Vagina (tissue), 2 donors: ENCODE measurements around the gene HOXD13. TPM values are rescaled to one million over a fixed set of nuclear protein-coding genes. Genes with fewer than 3 reads are reported as not detected.

ENCODE experiments used
- DNase-seq, 2 donors: peaks; one replicate each; pipeline ENCODE4 v3.0.0-alpha.2; 2017; ENCODE audit errors: extremely low spot score in 2 of 2
- H3K27ac ChIP-seq: fragments of 200-600 bp; sonication (generic); one replicate; pipeline ENCODE4 v1.5.1; 2019
- H3K27me3 ChIP-seq: fragments of 200-600 bp; sonication (generic); one replicate; pipeline ENCODE4 v1.5.1; 2019
- H3K36me3 ChIP-seq, 2 donors: fragments of 200-600 bp; sonication (generic); one replicate each; pipeline ENCODE4 v1.5.1; 2017 to 2019
- H3K4me1 ChIP-seq: fragments of 200-600 bp; sonication (generic); one replicate; pipeline ENCODE4 v1.5.1; 2019
- H3K4me3 ChIP-seq, 2 donors: fragments of 200-600 bp; sonication (generic); 1 replicate in 1 of 2; 2 replicates in 1 of 2; pipeline ENCODE4 v1.5.1; 2016 to 2019
- H3K9me3 ChIP-seq: fragments of 200-600 bp; sonication (generic); one replicate; pipeline ENCODE4 v1.5.1; 2019
- POLR2A ChIP-seq, 2 donors: fragments of 450-650 bp; IDR thresholded peaks; one replicate each; pipeline ENCODE4 v1.6.1; 2017; ENCODE audit warnings: antibody characterized with exemption in 2 of 2, mild to moderate bottlenecking in 2 of 2, moderate library complexity in 2 of 2
- POLR2AphosphoS5 ChIP-seq, 2 donors: sonication (generic); formaldehyde crosslinking; IDR thresholded peaks; one replicate each; pipeline ENCODE4 v1.9.0; 2017; ENCODE audit warnings: antibody characterized with exemption in 2 of 2, mild to moderate bottlenecking in 2 of 2, low read depth in 1 of 2; ENCODE audit not compliant: insufficient read depth in 1 of 2
- intact Hi-C: fragments of 100-400 bp; cut with DNase I; formaldehyde crosslinking; loops from one replicate; pipeline ENCODE4 v1.15.1; 2023
- total RNA-seq: library from RNA; depleted of rRNA; stranded (reverse); fragments of >200 nt; gene quantifications from one replicate; pipeline ENCODE4 v1.2.3, GENCODE V29; 2016
- TF ChIP-seq, protein P1 (sequence below), 3 experiments: fragments of 450-650 bp in 2 of 3; fragments of 200-600 bp in 1 of 3; sonication (generic) in 1 of 3; IDR thresholded peaks; one replicate each; pipeline ENCODE4 v1.5.1; 2017 to 2019; ENCODE audit warnings: antibody characterized with exemption in 3 of 3, mild to moderate bottlenecking in 2 of 3, moderate library complexity in 2 of 3

The HOXD13 gene
- total RNA-seq, 1 donor from 2014 or later = 15.7 TPM

DNA sequence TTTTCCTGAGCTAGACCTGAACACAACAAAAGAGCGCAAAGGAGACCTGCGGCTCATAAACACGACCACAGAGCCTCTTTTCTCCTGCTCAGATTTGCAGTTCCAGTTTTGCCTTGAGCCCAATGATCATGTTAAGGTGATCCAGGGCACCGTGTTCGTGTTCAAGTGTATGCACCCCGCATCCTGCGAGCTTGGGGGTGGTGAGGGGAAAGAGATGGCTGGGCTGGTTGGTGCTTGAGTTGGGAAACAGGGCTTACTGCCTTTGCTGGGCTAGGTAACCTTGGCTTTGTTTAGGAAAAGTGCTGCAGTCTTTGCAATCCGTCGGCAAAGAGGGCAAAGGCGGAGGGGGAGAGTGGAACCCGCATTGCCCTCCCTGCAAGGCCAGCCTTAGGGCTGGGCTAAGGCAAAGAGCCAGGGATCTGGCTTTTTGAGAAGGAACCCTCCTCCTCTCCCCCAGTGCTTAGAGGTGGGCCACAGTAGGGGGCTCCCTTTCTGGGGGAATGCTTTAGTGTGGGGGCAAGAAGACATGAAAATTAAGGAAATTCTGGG lies 25.4 kb downstream of the HOXD13 start:
- Histone ChIP-seq H3K4me3 (peak overlapping the region; percentile 15 to 40), H3K36me3 (peaks cover 0 to 7% of the 10 kb centered on the region in 2 donors), H3K9me3 (no peaks in the 10 kb centered on the region), H3K4me1 (peaks cover 24% of the 10 kb centered on the region), H3K27me3 (no peaks in the 10 kb centered on the region), H3K27ac (peak overlapping the region; percentile 76)
- intact Hi-C loops = no loop called here
- DNase-seq = no peak
- TF ChIP-seq, protein P1, sequence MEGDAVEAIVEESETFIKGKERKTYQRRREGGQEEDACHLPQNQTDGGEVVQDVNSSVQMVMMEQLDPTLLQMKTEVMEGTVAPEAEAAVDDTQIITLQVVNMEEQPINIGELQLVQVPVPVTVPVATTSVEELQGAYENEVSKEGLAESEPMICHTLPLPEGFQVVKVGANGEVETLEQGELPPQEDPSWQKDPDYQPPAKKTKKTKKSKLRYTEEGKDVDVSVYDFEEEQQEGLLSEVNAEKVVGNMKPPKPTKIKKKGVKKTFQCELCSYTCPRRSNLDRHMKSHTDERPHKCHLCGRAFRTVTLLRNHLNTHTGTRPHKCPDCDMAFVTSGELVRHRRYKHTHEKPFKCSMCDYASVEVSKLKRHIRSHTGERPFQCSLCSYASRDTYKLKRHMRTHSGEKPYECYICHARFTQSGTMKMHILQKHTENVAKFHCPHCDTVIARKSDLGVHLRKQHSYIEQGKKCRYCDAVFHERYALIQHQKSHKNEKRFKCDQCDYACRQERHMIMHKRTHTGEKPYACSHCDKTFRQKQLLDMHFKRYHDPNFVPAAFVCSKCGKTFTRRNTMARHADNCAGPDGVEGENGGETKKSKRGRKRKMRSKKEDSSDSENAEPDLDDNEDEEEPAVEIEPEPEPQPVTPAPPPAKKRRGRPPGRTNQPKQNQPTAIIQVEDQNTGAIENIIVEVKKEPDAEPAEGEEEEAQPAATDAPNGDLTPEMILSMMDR (IDR thresholded peaks at IDR 0.05) = no peak
- TF ChIP-seq POLR2AphosphoS5 (IDR thresholded peaks at IDR 0.05; ENCODE audit: insufficient read depth in 1 of 2, low read depth in 1 of 2) (no peak), POLR2A (IDR thresholded peaks at IDR 0.05) (no peak)

DNA sequence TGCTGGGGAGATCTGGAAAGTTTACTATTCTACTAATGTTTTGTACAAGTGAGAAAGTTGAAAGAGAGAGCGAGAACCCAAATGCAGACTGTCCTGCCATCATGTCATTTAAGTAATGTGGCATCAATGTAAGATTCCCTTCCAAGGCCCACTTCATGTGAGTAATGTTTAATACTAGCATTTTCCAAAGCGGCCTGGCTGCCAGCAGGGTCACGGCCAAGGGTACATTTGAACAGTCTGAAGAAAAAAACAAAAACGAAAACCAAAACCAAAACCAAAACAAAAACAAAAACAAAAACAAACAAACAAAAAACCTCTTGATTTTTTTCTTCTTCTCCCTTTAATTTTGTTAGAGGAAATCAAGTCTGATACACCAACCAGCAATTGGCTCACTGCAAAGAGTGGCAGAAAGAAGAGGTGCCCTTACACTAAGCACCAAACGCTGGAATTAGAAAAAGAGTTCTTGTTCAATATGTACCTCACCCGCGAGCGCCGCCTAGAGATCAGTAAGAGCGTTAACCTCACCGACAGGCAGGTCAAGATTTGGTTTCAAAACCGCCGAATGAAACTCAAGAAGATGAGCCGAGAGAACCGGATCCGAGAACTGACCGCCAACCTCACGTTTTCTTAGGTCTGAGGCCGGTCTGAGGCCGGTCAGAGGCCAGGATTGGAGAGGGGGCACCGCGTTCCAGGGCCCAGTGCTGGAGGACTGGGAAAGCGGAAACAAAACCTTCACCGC lies 26.2 kb downstream of the HOXD13 start:
- Histone ChIP-seq H3K27ac (peak overlapping the region; percentile 76), H3K9me3 (no peaks in the 10 kb centered on the region), H3K27me3 (no peaks in the 10 kb centered on the region), H3K4me3 (peak overlapping the region; percentile 15 to 40), H3K4me1 (peaks cover 24% of the 10 kb centered on the region), H3K36me3 (peaks cover 0 to 7% of the 10 kb centered on the region in 2 donors)
- TF ChIP-seq POLR2AphosphoS5 (IDR thresholded peaks at IDR 0.05; ENCODE audit: insufficient read depth in 1 of 2, low read depth in 1 of 2) (no peak), POLR2A (IDR thresholded peaks at IDR 0.05) (no peak)
- TF ChIP-seq, protein P1 (IDR thresholded peaks at IDR 0.05) = no peak
- DNase-seq = no peak
- intact Hi-C loops = no loop called here

DNA sequence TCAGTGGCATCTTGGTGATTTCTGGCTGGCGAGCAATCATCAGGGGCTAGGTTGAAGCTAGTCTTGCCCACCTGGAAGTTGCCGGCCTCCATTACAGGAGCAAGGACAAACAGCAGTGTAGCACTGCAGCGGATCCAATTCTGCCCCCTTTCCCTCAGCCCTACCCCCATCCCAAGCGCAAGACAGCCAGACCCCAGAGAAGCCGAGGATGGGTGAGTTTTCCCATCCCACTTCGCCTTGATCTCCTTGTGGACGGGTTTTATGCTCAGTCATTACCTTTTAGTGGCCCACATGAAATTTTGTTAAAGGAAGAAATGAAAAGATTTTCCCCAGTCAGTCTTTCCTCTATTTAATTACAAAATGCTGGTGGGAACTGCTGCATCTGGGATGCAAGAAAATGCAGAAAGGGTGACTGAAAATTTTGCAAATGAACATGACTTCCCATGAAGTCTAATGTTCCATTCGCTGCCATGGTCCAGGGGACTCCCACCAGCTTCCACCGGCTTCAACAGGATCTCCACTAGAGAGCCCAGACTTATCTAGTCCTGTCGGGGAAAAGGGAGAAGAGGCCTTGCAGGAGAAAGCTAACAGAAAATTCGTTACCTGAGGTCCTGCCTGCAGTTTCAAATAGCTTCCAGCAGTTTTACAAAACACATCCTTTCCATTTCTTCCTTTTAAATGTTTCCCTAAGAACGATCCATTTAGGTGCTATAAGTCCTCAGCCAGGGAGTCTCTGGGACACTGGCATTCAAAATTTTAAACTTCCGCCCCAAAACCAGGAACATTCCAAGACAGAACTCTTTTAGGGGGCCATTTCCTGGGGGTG lies 28.1 kb downstream of the HOXD13 start:
- intact Hi-C loops = loop anchor here (5.0 to 10.0 kb wide), 2 partner anchors 697 to 1024 kb away; no protein-coding TSS in a partner anchor

DNA sequence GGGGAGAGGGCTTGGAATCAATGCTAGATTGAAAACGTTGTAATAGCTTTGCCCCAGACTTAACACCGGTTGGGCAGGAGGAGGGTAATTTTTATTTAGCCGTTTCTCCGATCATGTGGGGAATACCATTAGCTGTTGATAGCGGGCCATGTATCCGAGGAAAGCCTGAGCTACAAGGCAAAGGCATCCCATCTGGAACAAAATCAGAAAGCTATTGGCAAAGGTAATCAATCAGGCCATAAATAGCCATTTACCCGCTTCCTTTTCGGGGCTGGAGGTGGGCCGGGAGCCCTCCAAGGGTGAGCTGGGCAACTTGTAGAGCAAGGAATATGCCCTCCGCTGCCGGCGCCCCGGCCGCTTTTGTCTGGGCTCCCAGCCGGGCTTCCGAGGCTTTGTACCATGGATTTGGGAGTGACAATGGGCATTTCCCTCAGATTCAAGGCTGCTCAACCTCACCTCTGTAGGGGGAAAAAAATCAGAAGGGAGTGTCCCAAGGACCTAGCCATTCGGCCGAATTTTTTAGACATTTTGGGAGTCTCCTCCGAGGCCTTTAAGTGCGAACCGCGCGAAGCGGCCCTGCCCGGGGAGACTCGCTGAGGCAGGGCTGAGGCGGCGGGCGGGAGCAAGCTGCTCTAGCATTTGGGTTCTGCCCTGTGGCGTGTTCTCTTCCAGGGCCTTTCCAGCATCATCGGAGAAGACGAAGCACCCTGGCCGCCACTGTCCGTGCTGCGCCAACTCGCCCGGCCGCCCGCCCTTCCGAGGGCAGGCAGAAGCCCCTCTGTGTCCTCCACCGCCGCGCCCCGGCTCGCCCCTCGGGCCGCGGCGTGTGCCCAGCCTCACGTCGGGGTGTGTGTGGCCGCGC lies 28.9 kb downstream of the HOXD13 start:
- H3K9me3 ChIP-seq = no peaks in the 10 kb centered on the region
- peaks cover 14% of the 10 kb centered on the region for H3K4me1 ChIP-seq
- H3K27ac ChIP-seq = peak overlapping the region; percentile 77
- no peak for TF ChIP-seq POLR2AphosphoS5 (IDR thresholded peaks at IDR 0.05; ENCODE audit: insufficient read depth in 1 of 2, low read depth in 1 of 2)
- TF ChIP-seq POLR2A (IDR thresholded peaks at IDR 0.05) = no peak
- DNase-seq = no peak
- H3K27me3 ChIP-seq = no peaks in the 10 kb centered on the region
- H3K4me3 ChIP-seq = peak overlapping the region; percentile 33 to 47
- H3K36me3 ChIP-seq = peaks cover 0 to 7% of the 10 kb centered on the region in 2 donors
- intact Hi-C loops = loop anchor here (5.0 to 10.0 kb wide), 2 partner anchors 696 to 1023 kb away; no protein-coding TSS in a partner anchor

More for the DNA sequence above, 28.1 kb downstream of the HOXD13 start:
- Histone ChIP-seq H3K27me3 (no peaks in the 10 kb centered on the region), H3K4me1 (peaks cover 21% of the 10 kb centered on the region), H3K36me3 (peaks cover 0 to 7% of the 10 kb centered on the region in 2 donors), H3K9me3 (no peaks in the 10 kb centered on the region), H3K27ac (peak overlapping the region; percentile 77), H3K4me3 (no peak overlapping the region)
- no peak for DNase-seq
- TF ChIP-seq, protein P1 (IDR thresholded peaks at IDR 0.05) = no peak
- no peak for TF ChIP-seq POLR2AphosphoS5 (IDR thresholded peaks at IDR 0.05; ENCODE audit: insufficient read depth in 1 of 2, low read depth in 1 of 2)
- TF ChIP-seq POLR2A (IDR thresholded peaks at IDR 0.05) = no peak
